ENCODE data around the gene LCN2.
A peak's percentile ranks its signal among the peaks of the same experiment; 100 is the strongest.

The LCN2 gene

GRCh38 chr9:128153060-128153946 lies 4.0 kb downstream of the LCN2 start:
- Histone ChIP-seq H3K27ac (ENCODE audit: low read depth, low read length) (no peak overlapping the region), H3K4me1 (ENCODE audit: insufficient read depth, low read length) (peaks cover 3% of the 10 kb centered on the region; the same call in 1 of the 2 replicates), H3K36me3 (ENCODE audit: insufficient read depth, low read length) (no peaks in the 10 kb centered on the region), H3K27me3 (ENCODE audit: insufficient read depth, low read length) (no peaks in the 10 kb centered on the region), H3K9me3 (ENCODE audit: insufficient read depth, low read depth, low read length) (no peaks in the 10 kb centered on the region), H3K9ac (ENCODE audit: low read depth, low read length) (no peak overlapping the region), H3K4me3 (ENCODE audit: low read length) (no peak overlapping the region)
- WGBS, result 88% methylated on average over 26 of the region's 26 CpGs

GRCh38 chr9:128153947-128154695 lies 4.9 kb downstream of the LCN2 start:
- no peak overlapping the region for H3K9ac ChIP-seq (ENCODE audit: low read depth, low read length)
- H3K36me3 ChIP-seq (ENCODE audit: insufficient read depth, low read length), result no peaks in the 10 kb centered on the region
- H3K9me3 ChIP-seq (ENCODE audit: insufficient read depth, low read depth, low read length), result no peaks in the 10 kb centered on the region
- H3K4me1 ChIP-seq (ENCODE audit: insufficient read depth, low read length), result peaks cover 3% of the 10 kb centered on the region; the same call in 1 of the 2 replicates
- 86% methylated on average over 12 of the region's 13 CpGs for WGBS
- H3K27ac ChIP-seq (ENCODE audit: low read depth, low read length), result no peak overlapping the region
- no peaks in the 10 kb centered on the region for H3K27me3 ChIP-seq (ENCODE audit: insufficient read depth, low read length)
- H3K4me3 ChIP-seq (ENCODE audit: low read length), result no peak overlapping the region

- H3K4me3 ChIP-seq (ENCODE audit: low read length), result no peak overlapping the region
- H3K27ac ChIP-seq (ENCODE audit: low read depth, low read length), result no peak overlapping the region
- WGBS, result 95% methylated on average over 7 of the region's 7 CpGs
- H3K9me3 ChIP-seq (ENCODE audit: insufficient read depth, low read depth, low read length), result no peaks in the 10 kb centered on the region
- H3K27me3 ChIP-seq (ENCODE audit: insufficient read depth, low read length), result no peaks in the 10 kb centered on the region
- H3K9ac ChIP-seq (ENCODE audit: low read depth, low read length), result no peak overlapping the region
- H3K36me3 ChIP-seq (ENCODE audit: insufficient read depth, low read length), result no peaks in the 10 kb centered on the region
- H3K4me1 ChIP-seq (ENCODE audit: insufficient read depth, low read length), result no peaks in the 10 kb centered on the region
Observed at GRCh38 chr9:128155736-128156500, 6.7 kb downstream of the LCN2 start.

- 42% methylated on average over 11 of the region's 11 CpGs for WGBS
- no peaks in the 10 kb centered on the region for H3K27me3 ChIP-seq (ENCODE audit: insufficient read depth, low read length)
- H3K9me3 ChIP-seq (ENCODE audit: insufficient read depth, low read depth, low read length), result no peaks in the 10 kb centered on the region
- peak overlapping the region; percentile 78 for H3K9ac ChIP-seq (ENCODE audit: low read depth, low read length)
- H3K27ac ChIP-seq (ENCODE audit: low read depth, low read length), result peak overlapping the region; percentile 74
- H3K36me3 ChIP-seq (ENCODE audit: insufficient read depth, low read length), result peaks cover 27% of the 10 kb centered on the region
- peak overlapping the region; percentile 52 for H3K4me3 ChIP-seq (ENCODE audit: low read length)
- H3K4me1 ChIP-seq (ENCODE audit: insufficient read depth, low read length), result no peaks in the 10 kb centered on the region
Observed at GRCh38 chr9:128159522-128159783, 10.2 kb downstream of the LCN2 start.

GRCh38 chr9:128159784-128160602 lies 10.7 kb downstream of the LCN2 start, which contains the start of gene BBLN:
Gene BBLN (plus strand): TSS chr9:128160265. CDS start chr9:128160408, 143 bp downstream.
- Histone ChIP-seq H3K4me1 (ENCODE audit: insufficient read depth, low read length) (no peaks in the 10 kb centered on the region), H3K4me3 (ENCODE audit: low read length) (peak within 1 kb of the TSS; percentile 70), H3K36me3 (ENCODE audit: insufficient read depth, low read length) (peaks cover 31% of the 10 kb centered on the region), H3K9me3 (ENCODE audit: insufficient read depth, low read depth, low read length) (no peaks in the 10 kb centered on the region), H3K27ac (ENCODE audit: low read depth, low read length) (peak within 1 kb of the TSS; percentile 74), H3K27me3 (ENCODE audit: insufficient read depth, low read length) (no peaks in the 10 kb centered on the region), H3K9ac (ENCODE audit: low read depth, low read length) (peak within 1 kb of the TSS; percentile 85)
- WGBS, result 1% methylated on average over 76 of the region's 77 CpGs

GRCh38 chr9:128160603-128160987 lies 11.3 kb downstream of the LCN2 start:
- WGBS, result 1% methylated on average over 23 of the region's 23 CpGs
- Histone ChIP-seq H3K36me3 (ENCODE audit: insufficient read depth, low read length) (peaks cover 34% of the 10 kb centered on the region), H3K4me1 (ENCODE audit: insufficient read depth, low read length) (no peaks in the 10 kb centered on the region), H3K4me3 (ENCODE audit: low read length) (peak overlapping the region; percentile 70), H3K27me3 (ENCODE audit: insufficient read depth, low read length) (no peaks in the 10 kb centered on the region), H3K9ac (ENCODE audit: low read depth, low read length) (peak overlapping the region; percentile 85), H3K9me3 (ENCODE audit: insufficient read depth, low read depth, low read length) (no peaks in the 10 kb centered on the region), H3K27ac (ENCODE audit: low read depth, low read length) (peak overlapping the region; percentile 65)

- H3K36me3 ChIP-seq (ENCODE audit: insufficient read depth, low read length), result peaks cover 41% of the 10 kb centered on the region
- no peaks in the 10 kb centered on the region for H3K4me1 ChIP-seq (ENCODE audit: insufficient read depth, low read length)
- no peaks in the 10 kb centered on the region for H3K27me3 ChIP-seq (ENCODE audit: insufficient read depth, low read length)
- peak overlapping the region; percentile 85; the same call in 1 of the 2 replicates for H3K9ac ChIP-seq (ENCODE audit: low read depth, low read length)
- 94% methylated on average over 12 of the region's 13 CpGs for WGBS
- peak overlapping the region; percentile 70 for H3K4me3 ChIP-seq (ENCODE audit: low read length)
- no peak overlapping the region for H3K27ac ChIP-seq (ENCODE audit: low read depth, low read length)
- H3K9me3 ChIP-seq (ENCODE audit: insufficient read depth, low read depth, low read length), result no peaks in the 10 kb centered on the region
Observed at GRCh38 chr9:128161215-128161902, 12.1 kb downstream of the LCN2 start.

- 92% methylated on average over 10 of the region's 10 CpGs for WGBS
- no peaks in the 10 kb centered on the region for H3K4me1 ChIP-seq (ENCODE audit: insufficient read depth, low read length)
- no peak overlapping the region for H3K9ac ChIP-seq (ENCODE audit: low read depth, low read length)
- H3K27me3 ChIP-seq (ENCODE audit: insufficient read depth, low read length), result no peaks in the 10 kb centered on the region
- no peak overlapping the region for H3K4me3 ChIP-seq (ENCODE audit: low read length)
- peaks cover 52% of the 10 kb centered on the region for H3K36me3 ChIP-seq (ENCODE audit: insufficient read depth, low read length)
- no peaks in the 10 kb centered on the region for H3K9me3 ChIP-seq (ENCODE audit: insufficient read depth, low read depth, low read length)
- H3K27ac ChIP-seq (ENCODE audit: low read depth, low read length), result no peak overlapping the region
Observed at GRCh38 chr9:128162215-128163026, 13.2 kb downstream of the LCN2 start.

- Histone ChIP-seq H3K4me3 (ENCODE audit: low read length) (no peak overlapping the region), H3K27ac (ENCODE audit: low read depth, low read length) (no peak overlapping the region), H3K36me3 (ENCODE audit: insufficient read depth, low read length) (peaks cover 57% of the 10 kb centered on the region), H3K9ac (ENCODE audit: low read depth, low read length) (no peak overlapping the region), H3K4me1 (ENCODE audit: insufficient read depth, low read length) (no peaks in the 10 kb centered on the region), H3K9me3 (ENCODE audit: insufficient read depth, low read depth, low read length) (no peaks in the 10 kb centered on the region), H3K27me3 (ENCODE audit: insufficient read depth, low read length) (no peaks in the 10 kb centered on the region)
- WGBS, result 96% methylated on average over 6 of the region's 6 CpGs
Observed at GRCh38 chr9:128163027-128163515, 13.8 kb downstream of the LCN2 start.

Data from HUES64 (cell line).